GM21390 (cell line): ENCODE measurements around the gene ATE1.
A peak's percentile ranks its signal among the peaks of the same experiment; 100 is the strongest.
"Not testable (repeated sequence)": the region's sequence is repeated elsewhere in the genome, so short reads cannot be mapped to it uniquely, and the experiment has no call there.

Source experiments
- ATAC-seq: cut with Tn5 transposase; IDR thresholded peaks from one replicate; pipeline ENCODE4 v1.9.1; 2021; ENCODE audit not compliant: unreplicated experiment

The ATE1 gene

DNA sequence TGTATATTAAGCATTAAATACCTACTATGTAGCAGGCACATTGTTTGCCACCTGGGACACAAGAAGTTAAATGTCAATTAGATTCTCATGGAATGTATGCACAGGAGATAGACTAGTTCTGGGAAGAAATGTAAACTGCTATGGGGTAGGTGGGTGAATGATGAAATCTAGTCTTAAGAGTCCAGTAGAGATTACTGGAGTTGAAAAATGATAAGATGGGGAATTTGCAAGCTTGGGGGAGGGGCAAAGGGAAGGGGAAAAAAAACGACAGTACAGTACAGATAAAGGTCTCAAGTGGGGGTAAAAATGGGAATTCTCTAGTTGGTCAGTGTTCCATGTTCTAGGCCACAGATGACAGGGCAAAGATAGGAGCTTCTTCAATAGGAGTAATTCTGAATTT, 94.4 kb downstream of the ATE1 start:
- ATAC-seq = no peak

DNA sequence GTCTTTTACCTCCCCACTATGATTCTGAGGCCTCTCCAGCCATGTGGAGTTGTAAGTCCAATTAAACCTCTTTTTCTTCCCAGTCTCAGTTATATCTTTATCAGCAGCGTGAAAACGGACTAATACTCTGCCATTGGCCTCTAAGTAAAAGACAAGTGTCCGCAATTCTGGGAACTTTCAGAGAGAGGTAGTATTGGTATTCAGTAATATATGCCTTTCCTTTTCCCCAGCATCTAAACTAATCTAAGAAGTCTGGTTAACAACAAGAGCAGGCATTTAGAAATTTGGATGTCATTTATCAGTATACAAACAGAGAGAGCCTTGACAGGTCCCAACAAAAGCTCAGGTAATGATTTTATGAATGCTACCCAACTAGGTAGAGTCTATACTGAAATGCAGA, 95.2 kb downstream of the ATE1 start:
- no peak for ATAC-seq

DNA sequence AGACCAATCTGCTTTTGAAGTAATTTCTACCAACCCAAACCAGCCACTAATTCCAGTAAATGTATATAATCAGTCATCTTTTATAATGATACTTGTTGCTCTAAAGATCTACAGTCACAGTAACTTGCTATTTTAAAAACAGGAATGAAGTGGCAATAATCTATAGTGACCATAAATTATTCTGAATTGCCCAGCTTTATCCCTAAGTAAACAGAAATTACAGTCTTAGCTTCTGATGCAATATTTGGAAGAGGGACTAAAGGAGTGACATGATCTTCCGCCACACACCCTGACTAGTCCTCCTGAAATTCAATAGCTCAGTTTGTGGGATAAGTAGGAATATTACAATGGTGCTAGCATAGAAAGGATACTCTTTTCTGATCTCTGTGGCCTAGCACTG, 96.1 kb downstream of the ATE1 start:
- ATAC-seq = no peak

DNA sequence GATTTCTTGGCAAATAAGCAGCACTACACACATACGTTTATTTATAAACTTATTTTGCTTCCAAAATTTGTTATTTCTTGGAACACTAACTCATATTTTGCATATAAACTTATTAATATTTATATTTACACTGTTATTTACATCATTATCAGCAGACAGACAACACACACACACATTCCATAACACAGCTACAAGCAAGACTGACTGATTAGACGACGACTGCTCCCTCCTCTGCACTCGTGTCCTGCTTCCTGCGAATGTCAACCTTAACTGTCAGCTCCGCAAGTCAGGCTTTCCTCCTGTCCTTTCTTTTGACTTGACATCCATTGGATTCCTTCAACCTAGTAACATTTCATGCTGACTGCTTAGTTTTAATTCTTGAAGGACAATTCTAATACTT, 96.6 kb downstream of the ATE1 start:
- ATAC-seq = no peak

DNA sequence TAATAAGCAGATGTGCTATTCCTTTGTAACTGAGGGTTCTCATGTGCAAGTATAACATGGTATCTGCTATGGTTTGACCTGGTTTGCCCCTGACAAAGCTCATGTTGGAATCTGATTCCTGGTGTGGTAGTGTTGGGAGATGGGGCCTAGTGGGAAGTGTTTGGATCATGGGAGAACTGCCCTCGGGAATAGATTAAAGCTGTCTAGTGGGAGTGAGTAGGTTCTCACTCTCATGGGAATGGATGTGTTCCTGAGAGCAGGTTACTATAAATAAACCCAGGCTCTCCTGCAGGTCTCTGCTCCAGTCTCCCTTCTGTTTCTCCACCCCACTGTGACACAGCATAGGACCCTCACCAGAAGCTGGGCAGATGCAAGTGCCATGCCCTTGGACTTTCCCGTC, 97.7 kb downstream of the ATE1 start:
- no peak for ATAC-seq

DNA sequence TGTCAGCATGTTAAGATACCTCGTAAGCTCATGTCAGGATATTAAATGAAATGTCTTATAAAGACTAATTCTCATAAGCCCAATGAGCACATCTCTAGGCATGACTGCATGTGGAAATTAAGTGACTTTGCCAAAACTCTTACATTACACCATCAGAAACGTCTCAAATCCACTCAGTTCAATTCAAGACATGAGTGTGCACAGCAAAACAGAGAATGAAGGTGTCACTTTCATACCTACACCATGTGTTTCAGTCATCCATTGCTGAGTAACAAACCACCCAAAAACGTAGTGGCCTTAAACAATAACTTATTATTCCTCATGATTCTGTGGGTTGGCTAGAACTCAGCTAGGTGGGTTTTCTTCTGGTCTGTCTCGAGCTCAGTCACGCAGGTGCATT, 99.8 kb downstream of the ATE1 start:
- no peak for ATAC-seq

DNA sequence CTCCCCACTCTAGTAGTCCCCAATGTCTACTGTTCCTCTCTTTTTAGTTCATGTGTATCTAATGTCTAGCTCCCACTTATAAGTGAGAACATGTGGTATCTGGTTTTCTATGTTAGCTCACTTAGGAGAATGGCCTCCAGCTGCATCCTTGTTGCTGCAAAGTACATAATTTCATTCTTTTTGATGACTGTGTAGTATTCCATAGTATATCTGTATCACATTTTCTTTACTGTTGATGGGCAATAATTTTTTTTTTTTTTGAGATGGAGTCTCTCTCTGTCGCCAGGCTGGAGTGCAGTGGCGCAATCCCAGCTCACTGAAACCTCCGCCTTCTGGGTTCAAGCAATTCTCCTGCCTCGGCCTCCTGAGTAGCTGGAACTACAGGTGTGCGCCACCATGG, 101.1 kb downstream of the ATE1 start:
- not testable (repeated sequence) for ATAC-seq

DNA sequence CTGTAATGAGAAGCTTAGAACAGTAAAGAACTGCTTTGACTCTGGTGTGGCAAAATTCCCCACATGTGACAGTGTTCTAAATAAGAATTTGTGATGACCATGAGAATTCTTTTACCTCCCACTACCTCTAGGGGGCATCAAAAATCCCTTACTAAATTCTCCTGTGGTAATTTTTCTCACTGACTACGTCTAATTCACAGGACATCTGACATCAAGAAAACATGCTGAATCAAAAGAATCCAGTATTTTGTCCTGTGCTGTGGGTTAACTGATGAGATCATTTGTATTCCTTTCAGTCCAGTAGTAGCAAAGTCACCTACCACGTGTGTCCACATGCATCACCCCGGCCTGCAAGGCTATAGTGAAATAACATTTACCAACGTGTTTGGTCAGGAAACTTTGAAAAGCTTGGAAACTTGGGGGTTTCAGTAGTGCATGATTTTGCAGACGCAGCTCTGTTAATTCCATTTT, 103.8 kb downstream of the ATE1 start:
- ATAC-seq = no peak

DNA sequence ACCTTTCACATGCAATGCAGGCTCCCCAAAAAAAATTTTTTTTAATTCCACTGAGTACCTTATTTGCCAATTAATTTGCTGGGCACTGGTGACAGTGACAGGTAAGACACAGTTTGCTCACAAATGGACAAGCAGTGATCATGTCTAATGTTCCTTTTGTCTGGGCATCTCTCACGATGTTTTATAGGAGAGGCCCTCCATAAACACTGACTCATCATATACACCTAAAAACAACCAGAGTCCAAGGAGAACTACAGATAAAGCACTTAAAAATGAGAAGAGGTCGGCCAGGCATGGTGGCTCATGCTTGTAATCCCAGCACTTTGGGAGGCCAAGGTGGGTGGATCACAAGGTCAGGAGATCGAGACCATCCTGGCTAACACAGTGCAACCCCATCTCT, 105.1 kb downstream of the ATE1 start:
- ATAC-seq = no peak

DNA sequence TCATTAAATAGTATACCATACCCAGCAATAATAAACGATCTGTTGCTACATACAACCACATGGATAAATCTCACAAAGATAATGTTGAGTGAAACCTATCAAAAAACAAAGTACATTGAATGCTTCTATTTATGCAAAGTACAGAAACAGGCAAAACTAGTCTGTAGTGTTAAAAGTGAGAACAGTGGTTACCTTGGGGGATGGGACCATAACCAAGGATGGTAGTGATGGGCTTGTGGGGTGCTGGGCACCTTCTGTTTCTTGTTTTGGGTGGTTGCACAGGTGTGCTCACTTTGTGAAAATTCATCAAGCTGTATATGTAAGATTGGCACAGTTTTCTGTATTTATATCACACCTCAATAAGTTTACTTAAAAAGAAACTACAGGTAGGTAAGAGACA, 105.7 kb downstream of the ATE1 start:
- ATAC-seq = peak; percentile 64

DNA sequence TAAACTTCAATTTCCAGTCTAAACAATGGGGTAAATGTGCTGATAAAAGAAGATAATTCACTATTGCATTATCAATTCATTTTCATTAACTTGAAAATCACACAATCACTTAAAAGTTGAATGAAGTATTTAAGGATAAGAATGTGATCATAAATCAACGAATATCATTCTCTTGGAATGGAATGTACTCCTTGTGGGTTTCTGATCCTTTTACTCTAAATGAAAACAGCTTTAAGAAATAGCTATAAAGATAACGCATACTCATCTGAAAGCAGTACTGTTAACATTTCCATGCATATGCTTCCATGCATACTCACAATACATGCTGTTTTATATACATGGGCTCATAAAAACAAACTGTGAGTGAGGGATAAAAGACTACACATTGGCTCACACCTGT, 108.8 kb downstream of the ATE1 start:
- no peak for ATAC-seq

DNA sequence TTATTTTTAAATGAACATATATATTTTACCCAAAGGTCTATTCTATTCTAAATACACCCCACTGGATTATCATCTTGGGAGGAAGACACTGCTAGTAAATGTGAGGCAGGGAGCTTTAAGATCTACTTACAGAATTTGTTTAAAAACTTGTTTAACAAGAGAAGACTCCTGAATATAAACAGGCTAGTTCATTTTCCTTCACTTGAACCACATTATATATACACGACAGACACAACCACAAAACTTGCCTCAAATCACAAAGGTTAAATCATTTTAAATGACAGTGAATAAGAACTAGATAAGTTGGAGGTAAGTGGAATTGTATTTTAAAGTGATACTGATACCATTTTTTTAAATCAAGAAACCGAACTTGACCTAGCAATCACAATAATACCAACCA, 109.2 kb downstream of the ATE1 start:
- ATAC-seq = no peak

DNA sequence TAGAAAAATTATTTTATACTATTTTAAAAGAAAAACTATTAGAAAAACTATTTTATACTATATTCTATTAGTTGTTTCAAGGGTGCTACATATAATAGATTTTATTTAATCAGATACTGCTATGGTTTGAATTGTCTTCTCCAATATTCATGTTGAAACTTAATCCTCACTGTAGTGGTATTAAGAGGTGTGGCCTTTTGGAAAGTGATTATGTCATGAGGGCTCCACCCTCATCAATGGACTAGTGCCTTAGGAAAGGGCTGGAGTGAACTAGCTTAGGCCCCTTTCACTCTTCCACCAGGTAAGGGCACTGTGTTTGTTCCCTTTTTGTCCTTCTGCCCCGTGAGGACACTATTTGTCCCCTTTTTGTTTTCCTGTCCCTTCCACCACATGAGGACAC, 111.6 kb downstream of the ATE1 start:
- ATAC-seq = no peak

DNA sequence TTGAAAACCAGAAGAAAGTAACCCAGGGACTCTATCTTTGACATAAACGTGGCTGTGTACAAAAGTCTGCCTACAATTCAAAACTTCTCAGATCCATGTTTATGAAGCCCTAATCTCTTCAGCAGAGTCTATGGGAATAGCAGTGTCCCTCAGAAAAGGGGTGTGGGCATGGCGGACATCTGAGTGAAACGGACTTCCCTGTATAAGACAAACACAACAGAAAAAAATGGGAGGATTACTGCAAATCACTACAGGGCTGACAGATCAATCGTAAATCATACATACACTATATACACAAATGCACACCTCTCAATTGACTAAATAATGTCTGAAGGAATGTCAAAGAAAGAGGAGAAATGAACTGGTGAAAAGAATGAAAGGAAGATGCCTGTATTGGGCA, 114.0 kb downstream of the ATE1 start:
- ATAC-seq = no peak

DNA sequence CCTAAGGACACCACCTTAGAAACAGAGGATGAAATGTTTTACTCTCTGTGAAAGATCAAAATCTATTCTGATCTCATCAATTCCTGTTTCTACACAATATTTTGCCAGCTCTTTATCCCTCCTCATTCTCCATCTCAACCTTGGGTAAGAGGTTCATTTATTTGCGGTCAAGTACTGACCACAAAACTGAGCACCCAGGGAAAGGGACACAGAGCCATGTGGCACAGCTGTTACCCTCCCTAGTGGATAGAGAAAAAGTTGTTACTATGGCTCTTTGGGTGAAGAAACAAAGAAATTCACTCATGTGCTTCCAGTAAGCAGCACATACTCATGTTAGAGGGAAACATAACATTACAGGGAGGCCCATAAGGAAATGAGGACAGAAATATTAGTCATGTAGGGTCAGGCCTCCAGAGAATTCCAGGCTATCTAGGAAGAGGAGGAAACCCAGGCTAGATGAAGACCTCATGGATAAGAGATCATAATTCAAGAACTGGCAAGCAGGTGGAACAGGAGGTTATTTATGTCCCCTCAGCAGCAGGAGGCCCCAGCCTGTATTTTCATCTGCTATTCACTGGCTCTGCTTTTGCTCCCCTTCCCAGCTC, 114.5 kb downstream of the ATE1 start:
- no peak for ATAC-seq

DNA sequence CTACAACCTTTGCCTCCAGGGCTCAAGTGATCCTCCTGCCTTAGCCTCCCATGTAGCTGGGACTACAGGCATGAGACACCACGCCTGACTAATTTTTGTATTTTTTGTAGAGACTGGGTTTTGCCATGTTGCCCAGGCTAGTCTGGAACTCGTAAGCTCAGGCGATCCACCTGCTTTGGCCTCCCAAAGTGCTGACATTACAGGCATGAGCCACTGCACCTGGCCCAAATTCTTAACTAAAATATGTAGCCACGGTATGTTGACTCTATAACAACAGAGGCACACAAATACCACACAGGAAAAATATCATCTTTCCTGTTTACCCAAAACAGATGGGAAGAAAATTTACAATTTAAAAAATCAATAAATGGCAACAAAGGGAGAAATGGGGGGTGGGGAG, 115.8 kb downstream of the ATE1 start:
- ATAC-seq = no peak

DNA sequence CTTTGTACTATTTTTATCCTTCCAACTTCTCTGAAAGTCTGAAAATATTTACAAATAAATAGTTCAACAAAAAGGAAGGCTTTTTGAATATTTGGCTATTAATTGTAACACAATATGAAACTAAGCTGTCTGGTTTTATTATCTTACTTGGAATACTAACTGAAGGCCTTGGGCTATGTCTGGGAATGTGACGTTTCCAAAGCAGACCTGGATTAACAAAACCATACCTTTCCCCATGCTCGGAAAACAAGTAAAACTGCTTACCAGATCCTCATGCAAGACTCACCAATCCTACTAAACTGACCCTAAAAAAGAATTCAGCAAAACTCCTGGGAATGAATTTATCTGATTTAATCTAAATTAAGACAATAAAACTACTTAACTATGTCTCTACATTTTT, 116.4 kb downstream of the ATE1 start:
- no peak for ATAC-seq

DNA sequence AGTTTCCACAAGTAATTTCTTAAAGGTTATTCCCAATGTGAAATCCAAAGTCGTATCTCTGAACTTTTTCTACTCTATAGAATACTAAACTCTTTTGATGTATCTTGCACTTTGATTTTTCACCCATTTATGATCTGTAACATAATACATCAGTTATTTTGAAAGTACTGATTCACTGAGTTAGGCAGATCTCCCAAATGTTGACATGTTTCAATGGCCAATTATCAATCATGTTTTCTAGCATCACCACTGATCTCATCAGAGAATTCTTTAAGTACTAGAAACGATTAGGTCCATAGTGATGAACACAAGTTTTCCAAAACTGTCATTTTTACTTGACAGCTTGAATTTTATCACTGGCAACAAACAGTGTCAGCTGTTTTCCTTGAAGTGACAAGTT, 119.0 kb downstream of the ATE1 start:
- no peak for ATAC-seq

DNA sequence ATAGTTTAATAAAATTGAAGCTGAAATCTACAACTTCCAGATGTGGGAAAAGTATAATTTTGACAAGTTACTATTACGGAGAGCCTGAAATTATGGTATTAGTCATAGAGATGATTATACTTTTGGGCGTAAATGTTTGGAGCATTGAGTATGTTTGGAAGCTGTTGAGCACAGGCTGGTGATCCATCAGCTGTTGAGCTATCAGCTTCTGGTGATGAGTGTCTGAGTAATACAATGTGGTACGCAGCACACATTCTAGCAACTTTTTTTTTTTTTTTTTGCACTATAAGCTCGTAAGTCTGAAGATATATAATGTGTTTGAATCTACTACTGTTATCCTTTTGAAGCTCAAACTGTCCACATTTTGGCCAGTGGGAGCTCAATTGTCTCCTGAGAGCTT, 123.4 kb downstream of the ATE1 start:
- no peak for ATAC-seq

DNA sequence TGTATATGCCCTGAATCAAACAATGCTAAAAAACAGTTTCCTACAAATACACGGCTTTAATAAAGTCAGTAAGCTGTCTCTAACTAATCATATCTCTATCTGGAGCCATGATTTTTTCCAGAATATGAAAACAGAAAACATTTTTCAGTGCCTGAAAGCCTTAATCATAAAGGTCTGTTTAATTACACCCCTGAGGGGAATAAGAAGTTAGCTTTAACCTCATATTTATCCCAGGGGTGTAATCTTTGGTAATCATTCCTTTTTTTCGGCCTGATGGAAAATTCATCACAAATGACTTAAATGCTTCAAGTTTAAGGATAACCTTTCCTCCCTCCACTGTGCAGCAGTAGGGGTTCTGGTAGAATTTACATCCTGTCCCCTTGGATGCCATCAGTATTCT, 124.2 kb downstream of the ATE1 start:
- no peak for ATAC-seq

DNA sequence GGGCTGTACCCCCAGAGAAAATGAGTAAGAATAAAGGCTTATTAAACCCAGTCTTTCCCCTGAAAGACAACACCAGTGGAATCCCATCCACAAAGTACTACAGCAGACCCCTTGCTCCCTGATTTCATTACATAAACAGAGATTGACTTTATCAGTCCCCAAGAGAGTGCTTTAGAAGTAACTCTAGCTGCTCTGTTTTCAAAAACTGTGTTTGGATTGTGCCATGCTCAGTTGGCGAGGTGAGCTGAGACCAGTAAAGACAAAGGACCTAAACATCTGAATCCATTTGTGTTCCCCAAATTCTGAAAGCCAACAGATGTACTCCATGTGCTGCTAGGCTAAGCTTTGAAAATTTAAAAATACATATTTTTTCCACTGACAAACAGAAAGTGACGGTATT, 127.0 kb downstream of the ATE1 start:
- no peak for ATAC-seq

DNA sequence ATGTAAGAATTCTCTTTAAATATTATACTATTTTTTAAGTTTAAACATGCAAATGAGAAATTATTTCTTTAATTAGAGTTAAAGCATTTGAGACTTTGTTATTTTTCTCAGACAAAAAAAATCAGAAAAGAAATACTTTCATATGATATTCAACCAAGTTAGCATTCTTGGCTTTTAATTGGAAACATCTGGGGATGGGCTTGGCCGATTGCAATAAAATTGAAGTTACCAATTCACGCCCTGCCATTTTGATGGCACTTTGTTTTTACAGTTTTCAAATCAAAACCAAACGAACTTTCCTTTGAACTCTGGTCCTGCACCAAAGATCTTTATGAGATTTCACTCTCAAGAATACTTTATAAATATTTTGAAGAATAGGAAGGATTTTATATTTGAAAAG, 127.7 kb downstream of the ATE1 start:
- ATAC-seq = no peak

DNA sequence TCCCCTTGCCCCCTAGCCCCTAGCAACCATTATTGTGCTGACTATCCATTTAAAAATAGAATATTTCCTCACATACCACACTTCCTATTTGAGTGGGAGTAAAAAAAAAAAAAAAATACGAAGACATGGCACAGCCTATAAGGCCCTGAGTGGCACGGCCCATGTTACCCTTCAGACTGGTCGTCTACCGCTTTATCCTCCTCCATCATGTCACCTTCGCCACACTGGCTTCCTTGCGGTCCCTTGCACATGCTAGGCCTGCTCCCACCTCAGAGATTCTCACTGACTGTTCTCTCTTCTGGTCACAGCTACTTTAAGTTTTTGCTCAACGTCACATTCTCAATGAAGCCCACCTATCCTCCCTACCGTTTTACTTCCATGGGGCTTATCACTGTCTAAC, 130.3 kb downstream of the ATE1 start:
- ATAC-seq = no peak

DNA sequence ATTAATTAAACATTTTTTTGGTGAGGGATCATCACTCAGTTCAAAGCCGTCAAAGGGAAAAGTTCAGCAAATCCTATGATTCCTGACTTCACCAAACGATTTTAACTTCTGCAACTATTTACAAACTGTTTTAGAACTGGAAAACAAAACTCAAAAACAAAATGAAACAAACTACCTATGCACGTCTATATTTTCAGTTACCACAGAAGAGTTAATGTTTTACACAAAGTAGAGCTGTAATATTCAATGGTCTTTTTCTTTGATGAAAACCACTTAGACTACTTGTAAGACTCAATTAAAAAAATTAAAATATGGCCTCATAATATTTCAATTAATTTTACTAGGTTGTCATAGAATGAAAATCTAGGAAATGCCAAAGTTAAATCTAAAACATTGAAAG, 131.5 kb downstream of the ATE1 start:
- peak; percentile 57 for ATAC-seq
